GM18909 (cell line): Measurements from ENCODE around the gene PDE4D.
"Not testable (repeated sequence)": the region's sequence is repeated elsewhere in the genome, so short reads cannot be mapped to it uniquely, and the experiment has no call there.

Experiments
- ATAC-seq: cut with Tn5 transposase; IDR thresholded peaks from one replicate; pipeline ENCODE4 v1.9.1; 2021; ENCODE audit warnings: mild to moderate bottlenecking; ENCODE audit not compliant: unreplicated experiment, poor library complexity

The PDE4D gene

GRCh38 chr5:59027145-59027907 is 866.2 kb downstream of the PDE4D start:
- no peak for ATAC-seq

- ATAC-seq: no peak
Measured at GRCh38 chr5:59025734-59026133, 867.8 kb downstream of the PDE4D start.

GRCh38 chr5:59021837-59022514 is 871.5 kb downstream of the PDE4D start:
- no peak for ATAC-seq

- no peak for ATAC-seq
Measured at GRCh38 chr5:59021286-59021673, 872.2 kb downstream of the PDE4D start.

GRCh38 chr5:59020611-59021285 is 872.8 kb downstream of the PDE4D start:
- no peak for ATAC-seq

GRCh38 chr5:59019078-59019477 is 874.4 kb downstream of the PDE4D start:
- ATAC-seq: no peak

GRCh38 chr5:59016925-59017324 is 876.6 kb downstream of the PDE4D start:
- no peak for ATAC-seq

- no peak for ATAC-seq
Measured at GRCh38 chr5:59008816-59009473, 884.6 kb downstream of the PDE4D start.

- ATAC-seq: no peak
Measured at GRCh38 chr5:59007460-59008063, 886.0 kb downstream of the PDE4D start.

GRCh38 chr5:59005934-59006701 is 887.4 kb downstream of the PDE4D start:
- no peak for ATAC-seq

GRCh38 chr5:59003641-59004040 is 889.9 kb downstream of the PDE4D start:
- no peak for ATAC-seq

- no peak for ATAC-seq
Measured at GRCh38 chr5:59003124-59003523, 890.4 kb downstream of the PDE4D start.

GRCh38 chr5:59002162-59002825 is 891.2 kb downstream of the PDE4D start:
- no peak for ATAC-seq

- ATAC-seq: no peak
Measured at GRCh38 chr5:59001716-59002115, 891.8 kb downstream of the PDE4D start.

GRCh38 chr5:59001154-59001553 is 892.4 kb downstream of the PDE4D start:
- ATAC-seq: no peak

GRCh38 chr5:59000211-59000610 is 893.3 kb downstream of the PDE4D start:
- no peak for ATAC-seq

- no peak for ATAC-seq
Measured at GRCh38 chr5:58999804-59000203, 893.7 kb downstream of the PDE4D start.

GRCh38 chr5:58998544-58998943 is 895.0 kb downstream of the PDE4D start:
- no peak for ATAC-seq

GRCh38 chr5:58995779-58996178 is 897.7 kb downstream of the PDE4D start:
- not testable (repeated sequence) for ATAC-seq
